GM10248 (cell line): ENCODE measurements around the gene TSPAN19.
A peak's percentile ranks its signal among the peaks of the same experiment; 100 is the strongest.

Experiments
- CTCF ChIA-PET: fragments of 300-600 bp; sonication (Branson Sonifier 250); formaldehyde crosslinking; extraction: SDS; loops from one replicate; lab custom pipeline; 2021; ENCODE audit warnings: antibody characterized with exemption; lab: Yijun Ruan, JAX
- POLR2A ChIA-PET: fragments of 350-650 bp; sonication (Branson Sonifier 250); formaldehyde crosslinking; extraction: SDS; loops from one replicate; lab custom pipeline; 2020; ENCODE audit warnings: antibody characterized with exemption; lab: Yijun Ruan, JAX
- DNase-seq: peaks from one replicate; pipeline ENCODE4 v3.0.0; 2012; ENCODE audit errors: extremely low spot score
- TF ChIP-seq, protein P1 (sequence below): IDR thresholded peaks from 2 replicates; pipeline ENCODE4 v1.5.1; 2012; ENCODE audit warnings: mild to moderate bottlenecking, low read depth; ENCODE audit errors: extremely low read depth, missing control alignments, control extremely low read depth

Gene TSPAN19

DNA sequence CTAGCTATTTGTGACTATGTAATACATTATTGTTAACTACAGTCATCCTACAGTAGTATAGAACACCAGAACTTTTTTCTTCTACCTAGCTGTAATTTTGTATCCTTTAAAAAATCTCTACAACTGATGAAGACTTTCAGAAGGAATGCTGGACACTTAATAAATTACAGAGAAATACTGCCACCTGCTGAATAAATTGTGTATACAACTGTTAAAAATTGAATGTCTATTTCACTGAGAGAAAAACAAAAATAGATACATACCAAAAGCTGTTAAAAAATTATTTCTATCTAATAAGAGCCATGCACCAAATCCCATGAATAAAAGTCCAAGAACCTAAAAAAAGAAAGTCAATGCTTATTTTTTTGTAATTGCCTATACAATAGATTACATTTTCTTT, 6.6 kb downstream of the TSPAN19 start:
- peak; percentile 8 for DNase-seq
- ChIA-PET CTCF (interaction anchor here (0.6 to 8.8 kb wide), 13 partner anchors 10 to 165 kb away, joined by 3 to 159 read pairs (median 4); no protein-coding TSS in a partner anchor), POLR2A (interaction anchor here (0.6 kb wide), 1 partner anchor 202 kb away, joined by 3 read pairs; no protein-coding TSS in a partner anchor)
- TF ChIP-seq, protein P1, sequence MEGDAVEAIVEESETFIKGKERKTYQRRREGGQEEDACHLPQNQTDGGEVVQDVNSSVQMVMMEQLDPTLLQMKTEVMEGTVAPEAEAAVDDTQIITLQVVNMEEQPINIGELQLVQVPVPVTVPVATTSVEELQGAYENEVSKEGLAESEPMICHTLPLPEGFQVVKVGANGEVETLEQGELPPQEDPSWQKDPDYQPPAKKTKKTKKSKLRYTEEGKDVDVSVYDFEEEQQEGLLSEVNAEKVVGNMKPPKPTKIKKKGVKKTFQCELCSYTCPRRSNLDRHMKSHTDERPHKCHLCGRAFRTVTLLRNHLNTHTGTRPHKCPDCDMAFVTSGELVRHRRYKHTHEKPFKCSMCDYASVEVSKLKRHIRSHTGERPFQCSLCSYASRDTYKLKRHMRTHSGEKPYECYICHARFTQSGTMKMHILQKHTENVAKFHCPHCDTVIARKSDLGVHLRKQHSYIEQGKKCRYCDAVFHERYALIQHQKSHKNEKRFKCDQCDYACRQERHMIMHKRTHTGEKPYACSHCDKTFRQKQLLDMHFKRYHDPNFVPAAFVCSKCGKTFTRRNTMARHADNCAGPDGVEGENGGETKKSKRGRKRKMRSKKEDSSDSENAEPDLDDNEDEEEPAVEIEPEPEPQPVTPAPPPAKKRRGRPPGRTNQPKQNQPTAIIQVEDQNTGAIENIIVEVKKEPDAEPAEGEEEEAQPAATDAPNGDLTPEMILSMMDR: peak; percentile 40

DNA sequence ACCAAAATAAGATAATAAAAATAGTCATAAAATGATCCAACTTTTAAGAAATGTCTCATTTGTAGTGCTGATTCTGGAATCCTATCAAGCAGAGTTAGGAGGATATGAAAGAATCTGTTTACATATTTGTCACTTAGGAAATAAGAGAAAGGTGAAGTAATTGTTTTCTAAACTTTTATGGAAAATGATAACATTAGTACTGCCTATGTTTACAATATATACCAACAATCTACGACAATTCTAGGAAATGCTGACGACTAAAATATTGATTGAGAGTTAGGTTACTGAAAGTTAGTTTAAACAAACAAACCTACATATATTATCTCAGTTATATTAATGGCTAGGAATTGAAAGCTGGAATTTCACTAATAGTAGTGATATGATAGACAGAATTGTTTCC, 18.0 kb downstream of the TSPAN19 start:
- TF ChIP-seq, protein P1: no peak
- DNase-seq: no peak
- ChIA-PET CTCF (no interaction called here), POLR2A (no interaction called here)

- TF ChIP-seq, protein P1: no peak
- CTCF ChIA-PET: no interaction called here
Observed at GRCh38 chr12:85017618-85018017, 18.5 kb downstream of the TSPAN19 start.

DNA sequence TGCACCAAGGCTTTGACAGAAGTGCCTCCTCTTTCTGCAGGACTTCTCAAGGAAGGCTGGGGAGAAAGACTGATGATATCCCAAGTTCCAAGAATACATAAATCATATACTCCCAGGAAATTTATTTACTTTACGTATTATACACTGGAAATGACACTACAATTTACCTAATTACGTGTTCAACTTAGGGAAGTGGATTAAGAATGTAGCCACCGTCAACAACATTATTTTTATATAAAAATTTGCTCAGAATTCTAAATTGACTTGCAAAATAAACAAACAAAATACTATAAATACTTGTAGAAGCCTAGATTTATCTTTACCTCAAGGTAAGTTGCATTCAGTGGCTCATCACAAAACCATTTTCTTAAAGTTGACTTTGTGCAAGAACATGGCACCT, 18.9 kb downstream of the TSPAN19 start:
- CTCF ChIA-PET: interaction anchor here (0.9 kb wide), 1 partner anchor 12 kb away, joined by 4 read pairs; no protein-coding TSS in a partner anchor
- DNase-seq: no peak
- POLR2A ChIA-PET: no interaction called here
- TF ChIP-seq, protein P1: no peak

More at GRCh38 chr12:85017618-85018017, 18.5 kb downstream of the TSPAN19 start:
- POLR2A ChIA-PET: no interaction called here
- DNase-seq: no peak

DNA sequence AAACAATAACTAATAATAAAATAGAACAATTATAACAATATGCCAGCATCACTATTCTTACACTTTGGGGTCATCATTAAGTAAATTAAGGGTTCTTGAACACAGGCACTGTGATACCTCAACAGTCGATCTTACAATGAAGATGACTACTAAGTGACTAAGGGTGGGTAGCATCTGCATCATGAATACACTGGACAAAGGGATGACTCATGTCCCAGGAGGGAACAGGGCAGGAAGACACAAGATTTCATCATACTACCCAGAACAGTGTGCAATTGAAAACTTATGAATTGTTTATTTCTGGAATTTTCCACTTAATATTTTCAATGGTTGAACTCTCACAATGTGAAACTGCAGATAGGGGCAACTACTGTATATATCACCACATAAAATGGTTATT, 19.7 kb downstream of the TSPAN19 start:
- DNase-seq: no peak
- ChIA-PET CTCF (interaction anchor here (0.9 kb wide), 1 partner anchor 13 kb away, joined by 4 read pairs; no protein-coding TSS in a partner anchor), POLR2A (no interaction called here)
- TF ChIP-seq, protein P1: no peak

DNA sequence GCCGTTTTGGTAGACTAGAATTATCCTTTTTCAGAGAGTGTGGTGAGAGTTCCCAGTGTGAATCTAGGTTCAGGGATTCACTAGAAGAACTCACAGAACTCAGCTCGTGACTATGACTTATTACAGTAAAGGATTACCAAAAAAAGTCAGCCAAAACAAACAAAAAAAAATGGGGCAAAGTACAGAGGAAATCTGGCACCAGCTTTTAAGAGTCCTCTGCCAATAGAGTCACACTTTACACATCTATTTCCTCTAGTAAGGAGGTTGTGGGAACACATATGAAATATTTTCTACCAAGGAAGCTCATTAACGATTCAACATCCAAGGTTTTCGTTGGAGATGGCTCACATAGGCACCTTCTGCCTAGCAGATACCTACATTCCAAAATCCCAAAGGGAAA, 28.2 kb downstream of the TSPAN19 start:
- no peak for DNase-seq
- ChIA-PET CTCF (interaction anchor here (0.7 to 1.5 kb wide), 2 partner anchors 17 to 18 kb away, joined by 3 to 4 read pairs; no protein-coding TSS in a partner anchor), POLR2A (no interaction called here)
- TF ChIP-seq, protein P1: no peak
